NCI-H128 (cell line): Measurements from ENCODE around the gene AKAP6.

ENCODE experiments used
- DNase-seq: peaks from one replicate; lab custom pipeline; 2025; ENCODE audit not compliant: unreplicated experiment; lab: John Stamatoyannopoulos, UW

Gene AKAP6

DNA sequence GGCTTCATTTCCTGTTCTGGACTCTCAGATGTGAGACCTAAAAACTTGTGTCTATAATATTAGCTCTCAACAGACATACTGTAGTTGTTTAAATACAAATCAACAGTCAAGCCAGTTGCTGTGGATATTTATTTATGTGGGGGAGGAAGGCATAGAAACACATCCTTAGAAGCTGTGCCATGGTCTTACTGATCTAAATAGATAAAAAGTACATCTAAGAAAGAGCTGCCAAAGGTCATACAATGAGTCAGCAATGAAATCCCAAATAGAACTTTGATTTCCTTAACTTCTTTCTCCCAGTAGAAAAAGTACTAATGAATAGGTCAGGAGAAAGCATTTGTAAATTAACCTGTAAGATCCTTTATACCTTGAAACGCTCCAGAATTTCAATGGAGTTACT lies 185.1 kb downstream of the AKAP6 start:
- no peak for DNase-seq

DNA sequence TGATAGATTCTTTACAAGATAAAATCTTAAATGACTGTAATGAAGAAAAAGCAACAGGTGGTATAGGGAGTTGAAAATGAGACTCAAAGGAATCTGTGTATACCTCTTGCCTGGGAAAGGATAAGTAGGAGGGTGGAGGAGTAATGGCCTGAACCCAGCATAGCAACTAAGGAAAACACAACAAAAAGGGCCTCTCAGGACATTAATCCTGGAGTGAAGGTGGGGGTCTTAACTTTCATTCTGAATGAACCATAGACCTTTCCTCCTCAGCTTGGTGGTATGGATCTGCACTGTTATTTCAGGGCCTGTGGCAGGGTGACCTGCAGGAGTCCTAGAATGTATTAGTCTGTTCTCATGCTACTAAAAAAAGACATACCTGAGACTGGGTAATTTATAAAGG lies 185.6 kb downstream of the AKAP6 start:
- DNase-seq = no peak

DNA sequence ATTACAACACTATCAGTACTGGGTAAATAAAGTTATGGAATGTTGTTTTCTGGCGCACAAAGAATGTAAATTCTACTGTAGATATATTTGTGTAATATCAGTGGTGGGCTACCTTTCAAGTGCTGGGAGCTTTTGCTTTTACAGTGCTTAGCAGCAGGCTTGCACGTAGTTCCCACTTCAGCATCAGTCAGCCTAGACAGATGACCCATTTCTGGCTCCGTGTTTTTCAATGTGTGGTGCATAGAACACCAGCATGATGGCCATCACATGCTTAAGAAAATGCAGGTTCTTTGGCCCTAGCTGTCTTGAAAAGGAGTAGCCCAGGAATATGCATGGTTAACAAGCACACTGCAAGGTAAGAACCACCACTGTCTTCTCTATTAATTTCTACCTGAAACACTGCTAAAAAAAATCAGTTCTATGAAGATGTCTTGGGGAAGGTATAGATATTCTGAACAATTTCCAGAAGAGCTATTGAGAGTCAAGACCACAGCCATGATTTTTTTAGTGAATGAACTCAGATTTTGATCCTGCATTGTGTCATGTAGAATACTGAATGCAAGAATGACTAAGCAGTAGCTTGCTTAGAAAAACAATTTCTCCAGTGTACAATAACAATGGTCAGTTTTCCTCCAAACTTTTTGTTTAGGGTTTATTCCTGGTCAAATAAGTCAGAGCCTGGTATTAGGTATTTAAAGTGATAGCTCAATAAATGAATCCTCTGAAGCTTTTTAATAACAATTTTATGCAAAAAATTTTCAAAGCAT lies 195.7 kb downstream of the AKAP6 start:
- DNase-seq = no peak

DNA sequence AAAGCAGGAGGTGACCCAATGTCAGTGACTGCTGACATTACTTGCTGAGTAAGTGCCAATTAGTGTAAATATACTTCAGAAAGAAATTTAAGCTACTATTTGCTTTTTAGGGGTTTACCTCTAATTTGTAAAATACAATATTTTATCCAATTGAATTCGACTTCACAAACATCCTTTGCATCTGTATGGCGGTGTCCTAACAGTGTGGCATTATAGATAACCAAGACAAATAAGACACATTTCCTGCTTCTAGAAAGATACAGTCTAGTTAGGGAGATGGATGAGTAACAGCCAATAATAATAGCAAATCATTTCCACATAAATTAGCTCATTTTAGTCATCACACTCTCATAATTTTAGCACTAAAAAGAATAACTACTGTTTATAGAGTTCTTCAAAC lies 196.5 kb downstream of the AKAP6 start:
- DNase-seq = no peak

DNA sequence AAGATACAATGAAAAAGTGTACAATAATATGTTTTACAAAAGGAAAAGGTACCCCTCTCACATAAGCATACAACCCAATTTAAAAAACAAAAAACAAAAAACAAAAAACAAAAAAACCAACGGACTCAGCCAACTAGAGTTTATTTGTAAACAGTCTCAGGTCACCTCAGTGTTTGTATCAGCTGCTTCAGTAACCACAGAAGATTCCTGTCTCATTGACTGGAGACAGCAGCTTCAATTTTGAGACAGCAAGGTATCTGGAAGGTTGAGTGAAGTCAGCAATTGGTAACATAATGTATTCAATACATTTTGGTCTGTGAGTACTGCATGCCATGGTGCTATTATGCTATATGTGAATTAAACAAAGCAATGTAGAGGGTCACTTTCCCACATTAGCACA lies 201.7 kb downstream of the AKAP6 start:
- no peak for DNase-seq

DNA sequence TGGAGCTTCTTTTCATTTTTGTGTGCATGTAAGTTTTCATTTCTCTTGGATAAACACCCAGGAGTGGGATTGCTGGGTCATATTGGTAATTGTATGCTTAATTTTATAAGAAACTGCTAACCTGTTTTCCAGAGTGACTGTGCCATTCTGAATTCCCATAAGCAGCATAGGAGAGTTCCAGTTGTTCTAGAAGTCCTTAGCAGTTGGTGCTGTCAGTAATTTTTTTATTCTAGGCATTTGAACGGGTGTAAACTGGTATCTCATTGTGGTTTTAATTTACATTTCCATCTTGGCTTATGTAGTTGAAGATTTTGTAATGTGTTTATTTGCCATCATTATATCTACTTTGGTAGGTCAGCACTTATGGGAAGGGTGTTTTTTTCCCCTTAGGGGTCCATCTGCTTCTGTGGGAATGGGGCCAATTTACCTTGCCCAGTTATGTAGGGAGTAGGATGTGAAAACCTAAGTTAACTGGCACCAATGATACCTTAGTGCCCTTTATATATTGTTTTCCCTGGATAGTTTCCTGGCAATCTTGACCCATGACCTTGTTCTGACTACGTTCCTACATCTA lies 202.9 kb downstream of the AKAP6 start:
- no peak for DNase-seq

DNA sequence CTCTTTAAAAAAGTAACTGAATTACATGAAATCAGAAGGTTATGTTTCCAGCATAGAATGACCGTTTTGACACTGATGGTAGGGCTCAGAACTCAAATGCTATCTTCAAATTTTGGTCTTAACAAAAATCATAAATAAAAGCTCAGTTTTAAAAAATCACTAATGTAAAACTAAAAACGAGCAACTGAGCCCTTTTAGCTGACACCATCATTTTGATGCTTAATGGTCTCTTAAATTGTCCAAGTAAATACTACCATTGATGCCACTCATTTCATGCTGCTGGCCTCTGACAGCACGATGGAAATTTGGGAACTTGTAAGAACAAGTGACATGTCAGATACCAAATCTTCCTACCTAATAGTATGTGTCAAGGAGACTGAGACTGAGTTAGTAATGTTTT lies 205.0 kb downstream of the AKAP6 start:
- DNase-seq = no peak

DNA sequence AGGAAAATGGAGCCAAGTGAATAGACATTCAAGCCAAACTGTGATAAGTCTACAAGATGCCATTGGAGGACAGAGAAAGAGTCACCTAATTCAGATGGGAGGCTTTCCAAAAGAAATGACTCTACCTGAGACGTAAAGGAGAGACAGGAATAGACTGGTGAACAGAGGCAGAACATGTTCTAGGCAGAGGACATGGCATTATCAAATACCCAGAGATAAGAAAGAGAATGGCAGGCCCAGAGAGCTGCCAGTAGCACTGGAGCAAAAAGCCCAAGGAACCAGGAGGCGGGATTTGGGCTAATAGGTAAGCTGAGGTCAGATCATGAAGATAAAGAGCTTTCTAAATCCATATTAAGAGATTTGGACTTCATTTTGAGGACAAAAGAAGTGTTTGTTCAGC lies 207.1 kb downstream of the AKAP6 start:
- DNase-seq = no peak

DNA sequence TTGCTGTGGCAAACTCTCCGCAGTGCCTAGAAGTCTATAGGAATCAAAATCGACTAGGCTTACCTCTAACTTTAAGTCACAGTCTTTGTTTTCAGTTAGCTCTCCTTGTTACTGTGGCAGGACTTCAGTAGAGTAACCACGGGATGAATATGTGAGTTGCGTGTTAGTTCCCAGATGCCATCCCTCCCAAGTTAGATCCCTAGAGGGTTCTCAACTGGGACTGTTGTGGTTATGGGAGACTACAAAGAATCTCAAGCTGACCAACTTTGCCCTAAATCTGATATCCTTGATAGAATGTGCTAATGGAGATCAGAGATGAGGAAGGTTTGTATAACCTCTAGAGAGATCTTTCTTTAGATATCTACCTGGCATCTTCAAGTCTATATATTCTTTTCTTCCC lies 208.1 kb downstream of the AKAP6 start:
- no peak for DNase-seq

DNA sequence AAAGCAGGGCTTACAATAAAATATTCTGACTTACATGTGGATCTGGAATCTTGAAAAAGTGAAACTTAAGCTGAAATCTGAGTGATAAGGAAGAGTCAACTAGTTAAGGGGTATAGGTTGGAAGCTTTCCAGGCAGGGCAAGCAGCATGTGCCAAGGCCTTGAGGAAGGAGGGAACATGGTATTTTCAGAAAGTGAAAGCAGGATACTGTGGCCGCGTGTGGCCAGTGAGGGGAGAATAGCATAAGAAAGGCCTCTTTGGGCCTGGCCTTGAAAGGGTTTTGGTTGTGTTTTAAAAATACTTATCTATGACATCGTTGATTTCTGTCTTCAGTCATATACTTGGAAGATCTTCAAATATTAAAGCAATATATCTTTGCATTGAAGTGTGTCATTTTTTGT lies 213.4 kb downstream of the AKAP6 start:
- no peak for DNase-seq

DNA sequence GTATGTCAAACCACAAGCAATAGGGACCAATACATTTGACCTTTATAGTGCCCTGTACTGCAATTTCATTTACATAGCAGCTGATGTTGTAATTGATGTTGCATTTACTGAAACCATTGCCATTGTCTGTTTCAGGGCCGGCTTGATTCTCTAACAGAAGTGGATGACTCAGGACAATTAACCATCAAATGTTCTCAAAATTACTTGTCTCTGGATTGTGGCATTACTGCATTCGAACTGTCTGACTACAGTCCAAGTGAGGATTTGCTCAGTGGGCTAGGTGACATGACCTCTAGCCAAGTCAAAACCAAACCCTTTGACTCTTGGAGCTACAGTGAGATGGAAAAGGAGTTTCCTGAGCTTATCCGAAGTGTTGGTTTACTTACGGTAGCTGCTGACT lies 216.0 kb downstream of the AKAP6 start:
- no peak for DNase-seq

DNA sequence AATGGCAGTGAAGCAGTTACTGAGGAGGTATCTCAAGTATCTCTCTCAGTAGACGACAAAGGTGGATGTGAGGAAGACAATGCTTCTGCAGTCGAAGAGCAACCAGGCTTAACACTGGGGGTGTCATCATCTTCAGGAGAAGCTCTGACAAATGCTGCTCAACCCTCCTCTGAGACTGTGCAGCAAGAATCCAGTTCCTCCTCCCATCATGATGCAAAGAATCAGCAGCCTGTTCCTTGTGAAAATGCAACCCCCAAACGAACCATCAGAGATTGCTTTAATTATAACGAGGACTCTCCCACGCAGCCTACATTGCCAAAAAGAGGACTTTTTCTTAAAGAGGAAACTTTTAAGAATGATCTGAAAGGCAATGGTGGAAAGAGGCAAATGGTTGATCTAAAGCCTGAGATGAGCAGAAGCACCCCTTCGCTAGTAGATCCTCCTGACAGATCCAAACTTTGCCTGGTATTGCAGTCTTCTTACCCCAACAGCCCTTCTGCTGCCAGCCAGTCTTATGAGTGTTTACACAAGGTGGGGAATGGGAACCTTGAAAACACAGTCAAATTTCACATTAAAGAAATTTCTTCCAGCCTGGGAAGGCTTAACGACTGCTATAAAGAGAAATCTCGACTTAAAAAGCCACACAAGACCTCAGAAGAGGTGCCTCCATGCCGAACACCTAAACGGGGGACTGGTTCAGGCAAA lies 216.6 kb downstream of the AKAP6 start:
- no peak for DNase-seq

DNA sequence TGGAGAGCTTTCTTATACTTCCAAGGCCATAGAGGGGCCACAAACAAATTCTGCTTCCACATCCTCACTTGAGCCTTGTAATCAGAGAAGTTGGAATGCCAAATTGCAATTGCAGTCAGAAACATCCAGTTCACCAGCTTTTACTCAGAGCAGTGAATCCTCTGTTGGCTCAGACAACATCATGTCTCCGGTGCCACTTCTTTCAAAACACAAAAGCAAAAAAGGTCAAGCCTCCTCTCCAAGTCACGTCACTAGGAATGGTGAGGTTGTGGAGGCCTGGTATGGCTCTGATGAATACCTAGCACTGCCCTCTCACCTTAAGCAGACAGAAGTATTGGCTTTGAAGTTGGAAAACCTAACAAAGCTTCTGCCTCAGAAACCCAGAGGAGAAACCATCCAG lies 217.1 kb downstream of the AKAP6 start:
- DNase-seq = no peak

DNA sequence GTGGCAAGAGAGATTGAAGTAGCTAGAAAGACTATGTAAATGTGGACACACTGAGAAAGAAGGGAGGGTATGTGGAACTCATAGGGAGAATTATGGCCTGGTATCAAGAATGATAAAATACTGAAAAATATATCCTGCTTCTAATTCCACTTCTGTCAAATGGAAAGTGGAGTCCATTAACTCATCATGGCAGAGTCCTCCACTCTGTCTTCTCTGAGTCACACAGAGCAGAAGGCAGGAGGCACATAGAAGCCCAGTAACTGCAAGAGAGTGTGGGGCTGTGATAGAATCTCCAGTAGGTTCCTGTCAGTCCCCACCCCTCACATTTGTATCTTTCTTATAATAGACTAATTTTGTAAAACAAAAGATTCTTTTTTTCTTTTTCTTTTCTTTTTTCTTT lies 223.7 kb downstream of the AKAP6 start:
- DNase-seq = no peak

DNA sequence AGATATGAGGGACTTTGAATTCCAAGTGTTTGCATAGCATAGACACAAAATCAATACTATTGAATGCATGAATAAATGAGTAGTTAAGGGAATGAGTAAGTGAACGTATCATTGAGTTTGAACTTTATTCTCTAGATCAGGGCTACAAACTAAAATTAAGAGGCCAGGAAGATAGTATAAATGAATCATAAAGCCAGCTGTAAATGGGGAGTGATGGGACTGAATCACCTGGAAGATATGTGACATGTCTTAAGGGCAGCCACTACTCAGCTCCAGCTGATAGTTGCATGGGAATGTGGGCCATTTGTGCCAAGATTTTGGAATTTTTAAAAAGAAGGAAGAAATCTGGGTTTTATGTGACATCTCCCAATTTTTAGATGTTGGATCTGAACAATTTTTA lies 229.9 kb downstream of the AKAP6 start:
- DNase-seq = no peak

DNA sequence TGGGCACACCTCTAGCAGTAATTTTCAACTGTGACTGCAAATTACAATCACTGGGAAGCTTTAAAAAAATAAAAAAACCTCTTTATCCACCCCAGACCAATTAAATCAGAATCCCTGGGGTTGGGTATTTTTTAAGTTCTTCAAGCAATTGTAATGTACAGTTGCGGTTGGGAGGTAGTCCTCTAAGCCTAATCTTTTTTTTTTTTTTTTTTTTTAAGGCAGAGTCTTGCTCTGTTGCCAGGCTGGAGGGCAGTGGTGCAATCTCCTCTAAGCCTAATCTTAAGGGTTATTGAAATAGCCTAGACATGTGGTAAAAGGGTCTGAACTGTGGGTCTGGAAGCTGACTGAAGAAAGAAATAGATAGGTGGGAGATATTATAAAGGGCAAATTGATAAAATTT lies 230.5 kb downstream of the AKAP6 start:
- no peak for DNase-seq

DNA sequence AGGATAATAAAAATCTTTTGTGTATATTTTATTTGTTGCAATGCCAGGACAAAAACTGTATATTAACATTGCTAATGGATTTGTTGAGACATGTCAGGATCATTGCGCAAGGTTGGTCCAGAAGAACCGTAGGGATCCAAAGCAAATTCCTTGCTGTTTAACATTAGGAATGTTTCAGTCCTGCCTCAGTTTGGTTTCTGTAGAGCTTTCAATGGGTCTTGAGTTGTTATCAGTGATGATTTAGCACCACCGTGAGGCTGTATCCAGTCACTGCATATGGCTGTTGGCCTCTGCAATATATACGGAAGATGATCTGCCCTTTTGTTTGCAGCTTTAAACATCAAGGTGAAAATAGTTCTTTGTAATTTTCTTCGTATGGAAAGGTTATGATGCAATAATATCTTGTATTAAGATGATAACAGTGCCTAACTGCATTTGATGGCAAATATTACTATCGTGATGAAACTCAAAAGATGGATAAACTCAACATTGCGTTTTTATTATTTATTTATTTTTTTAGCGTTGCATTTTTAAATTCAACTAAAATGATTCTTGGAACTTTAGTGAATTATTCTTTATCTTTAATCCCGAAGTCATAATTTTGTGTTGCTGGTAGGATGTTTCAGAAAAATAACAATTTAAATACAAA lies 231.2 kb downstream of the AKAP6 start:
- DNase-seq = no peak

DNA sequence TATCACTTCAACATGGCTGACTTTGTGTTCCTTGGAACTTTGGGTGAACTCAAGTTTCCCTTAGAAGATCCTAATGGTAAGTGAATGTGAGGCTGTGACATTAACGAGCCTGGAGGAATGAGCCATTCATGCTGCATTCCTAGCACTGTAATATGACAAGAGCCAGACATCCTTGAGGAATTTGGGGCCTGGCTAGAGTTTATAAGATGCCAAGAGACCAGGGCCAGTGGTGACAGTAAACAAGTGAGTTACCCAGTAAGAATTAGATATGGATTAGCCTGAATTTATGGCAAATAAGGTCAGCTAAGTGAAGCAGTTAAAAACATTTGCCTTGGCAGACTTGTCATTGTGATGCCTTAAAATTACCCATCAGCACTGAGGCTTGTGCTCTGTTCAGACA lies 232.4 kb downstream of the AKAP6 start:
- DNase-seq = no peak

DNA sequence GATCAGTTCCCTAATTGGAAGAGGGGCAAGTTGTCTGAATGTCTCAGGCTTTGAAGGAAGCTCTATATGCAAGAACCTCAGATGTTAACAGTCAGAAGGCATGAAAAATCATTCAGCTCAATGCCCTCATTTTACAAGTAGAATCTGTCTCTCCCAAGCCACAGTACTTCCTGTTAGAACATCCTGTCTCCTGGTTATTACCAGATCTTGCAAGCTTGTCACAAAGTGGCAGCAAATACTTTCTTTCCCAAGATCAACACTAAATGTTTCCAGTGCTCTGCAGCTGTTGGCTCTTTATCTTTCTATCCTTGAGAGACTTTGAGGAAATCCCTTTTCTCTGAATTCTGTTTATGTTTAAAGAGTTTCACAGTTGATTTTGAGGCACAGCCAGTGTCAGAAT lies 235.5 kb downstream of the AKAP6 start:
- no peak for DNase-seq

DNA sequence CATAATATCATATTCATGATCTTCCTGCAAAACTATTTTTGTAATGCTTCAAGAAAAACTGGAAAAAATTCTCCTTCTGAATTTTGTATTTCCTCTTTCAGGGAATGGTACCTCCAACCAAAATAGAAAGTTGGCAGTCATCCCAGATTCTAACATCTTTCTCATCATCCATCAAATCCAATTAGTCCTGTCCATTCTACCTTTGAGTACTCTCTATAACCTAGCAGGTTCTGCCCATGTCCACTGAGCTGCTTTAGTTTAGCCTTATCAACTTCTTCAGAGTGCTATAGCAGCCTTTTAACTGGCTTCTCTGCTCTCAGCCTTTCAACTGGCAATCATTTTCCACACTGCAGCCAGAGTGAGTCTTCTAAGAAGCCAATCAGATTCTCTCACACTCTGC lies 236.2 kb downstream of the AKAP6 start:
- no peak for DNase-seq

DNA sequence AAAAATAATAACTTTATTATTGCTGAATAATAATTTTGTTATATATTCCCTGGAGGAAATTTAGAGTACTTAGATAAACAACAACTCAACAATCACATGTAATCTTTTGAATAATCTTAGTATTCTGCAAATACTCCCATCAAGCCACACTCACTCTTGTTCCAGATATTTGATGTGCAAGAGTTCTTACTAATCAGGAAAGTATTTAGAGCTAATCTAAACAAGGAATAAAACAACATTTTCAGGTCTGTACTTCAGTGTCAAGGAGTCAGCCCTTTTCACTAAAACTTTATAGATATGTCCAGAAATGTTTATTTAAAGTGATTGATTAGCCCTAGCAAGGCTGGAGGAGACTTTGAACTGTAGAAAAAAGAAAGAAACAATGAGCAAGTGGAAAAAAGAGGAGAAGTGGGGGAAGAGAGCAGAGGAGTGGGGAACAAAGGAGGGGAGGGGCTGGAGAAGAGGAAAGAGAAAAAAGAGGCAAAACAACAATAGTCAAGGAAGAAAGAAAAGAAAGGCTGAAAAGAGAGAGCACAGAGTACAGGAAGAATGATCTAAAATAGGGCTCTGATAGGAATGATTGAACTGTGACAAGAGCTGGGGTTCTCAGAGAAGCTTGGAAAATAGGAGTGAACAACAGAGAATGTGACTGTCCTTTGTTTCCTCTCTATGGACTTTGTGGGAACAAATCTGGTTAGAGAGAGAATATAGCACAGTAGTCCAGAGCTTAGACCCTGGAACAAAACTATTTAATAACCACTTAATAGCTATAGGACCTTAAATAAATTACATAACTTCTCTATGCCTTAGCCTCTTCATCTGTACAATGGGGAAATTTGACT lies 238.7 kb downstream of the AKAP6 start:
- no peak for DNase-seq
